Neural cell (in vitro differentiated cells): ENCODE results near the gene OPA1. TPM values are rescaled to one million over a fixed set of nuclear protein-coding genes. Genes with fewer than 3 reads are reported as not detected.

Experiments used
- H2AFZ ChIP-seq: fragments of 200-600, 300-800 bp; sonication (generic), shearing (Covaris generic); 2 replicates; pipeline ENCODE4 v1.6.0; 2014; ENCODE audit warnings: low read depth, mild to moderate bottlenecking, antibody characterized with exemption, low read length, moderate library complexity
- H3F3A ChIP-seq: fragments of 200-600 bp; shearing (Covaris generic); 2 replicates; pipeline ENCODE4 v1.6.1; 2016; ENCODE audit warnings: mild to moderate bottlenecking, moderate library complexity, mixed read lengths, antibody characterized with exemption, low read length; ENCODE audit not compliant: insufficient read depth, poor library complexity, severe bottlenecking
- H3K27ac ChIP-seq: fragments of 200-600, 300-800 bp; sonication (generic), shearing (Covaris generic); 2 replicates; pipeline ENCODE4 v1.5.1; 2014; ENCODE audit warnings: mild to moderate bottlenecking, low read length, moderate library complexity
- H3K27me3 ChIP-seq: fragments of 300-800, 200-600 bp; sonication (generic), shearing (Covaris generic); 2 replicates; pipeline ENCODE4 v1.6.0; 2014; ENCODE audit warnings: mild to moderate bottlenecking, low read depth, low read length, moderate library complexity; ENCODE audit not compliant: insufficient read depth
- H3K36me3 ChIP-seq: fragments of 300-800, 200-600 bp; sonication (generic), shearing (Covaris generic); 2 replicates; pipeline ENCODE4 v1.5.1; 2014; ENCODE audit warnings: mild to moderate bottlenecking, antibody characterized with exemption, low read length, moderate library complexity; ENCODE audit not compliant: insufficient read depth
- H3K4me2 ChIP-seq: fragments of 300-800, 200-600 bp; sonication (generic), shearing (Covaris generic); 2 replicates; pipeline ENCODE4 v1.6.0; 2014; ENCODE audit warnings: mild to moderate bottlenecking, low read length
- H3K4me3 ChIP-seq: fragments of 300-800, 200-600 bp; sonication (generic), shearing (Covaris generic); 2 replicates; pipeline ENCODE4 v1.5.1; 2014; ENCODE audit warnings: mild to moderate bottlenecking, low read length, moderate library complexity
- H3K79me2 ChIP-seq: fragments of 200-600 bp; shearing (Covaris generic); replicated peaks from 2 replicates; pipeline ENCODE4 v1.6.0; 2014; ENCODE audit warnings: mild to moderate bottlenecking, low read length, moderate library complexity; ENCODE audit not compliant: insufficient read depth
- H3K9ac ChIP-seq: fragments of 300-800, 200-600 bp; sonication (generic), shearing (Covaris generic); 2 replicates; pipeline ENCODE4 v1.6.1; 2016; ENCODE audit warnings: mild to moderate bottlenecking, low read length, mixed read lengths
- H3K9me2 ChIP-seq: fragments of 200-600 bp; shearing (Covaris generic); 2 replicates; pipeline ENCODE4 v1.6.1; 2016; ENCODE audit warnings: mild to moderate bottlenecking, low read length, mixed read lengths; ENCODE audit not compliant: insufficient read depth
- H3K9me3 ChIP-seq: fragments of 200-600, 300-800 bp; sonication (generic), shearing (Covaris generic); 2 replicates; pipeline ENCODE4 v1.6.1; 2016; ENCODE audit warnings: mild to moderate bottlenecking, mixed run types, low read length, moderate library complexity, mixed read lengths
- H4K20me1 ChIP-seq: fragments of 200-600 bp; shearing (Covaris generic); 2 replicates; pipeline ENCODE4 v1.6.1; 2016; ENCODE audit warnings: mild to moderate bottlenecking, mixed run types; ENCODE audit not compliant: insufficient read depth
- CTCF ChIP-seq: fragments of 450-650 bp; IDR thresholded peaks from 2 replicates; pipeline ENCODE4 v1.5.1; 2014; ENCODE audit warnings: antibody characterized with exemption, mild to moderate bottlenecking, moderate library complexity; ENCODE audit not compliant: poor library complexity, severe bottlenecking
- EP300 ChIP-seq: fragments of 450-650 bp; conservative IDR thresholded peaks from 2 replicates; pipeline ENCODE4 v1.6.1; 2014; ENCODE audit warnings: antibody characterized with exemption, mild to moderate bottlenecking, moderate library complexity; ENCODE audit not compliant: poor library complexity, severe bottlenecking
- EZH2 ChIP-seq: fragments of 200-600, 300-800 bp; shearing (Covaris generic), sonication (generic); IDR thresholded peaks from 2 replicates; pipeline ENCODE4 v1.6.1; 2014; ENCODE audit warnings: antibody characterized with exemption, low read length, borderline replicate concordance, mild to moderate bottlenecking; ENCODE audit not compliant: insufficient read depth, poor library complexity, severe bottlenecking
- MXI1 ChIP-seq: fragments of 450-650 bp; conservative IDR thresholded peaks from 2 replicates; pipeline ENCODE4 v1.6.1; 2014; ENCODE audit warnings: antibody characterized with exemption, mild to moderate bottlenecking; ENCODE audit not compliant: poor library complexity, severe bottlenecking
- POLR2AphosphoS5 ChIP-seq: IDR thresholded peaks from 2 replicates; pipeline ENCODE4 v1.6.1; 2012
- RAD21 ChIP-seq: fragments of 450-650 bp; conservative IDR thresholded peaks from 2 replicates; pipeline ENCODE4 v1.6.1; 2014; ENCODE audit warnings: antibody characterized with exemption, mild to moderate bottlenecking, moderate library complexity
- SMC3 ChIP-seq: fragments of 450-650 bp; conservative IDR thresholded peaks from 2 replicates; pipeline ENCODE4 v1.6.1; 2014; ENCODE audit warnings: antibody characterized with exemption, mild to moderate bottlenecking, moderate library complexity; ENCODE audit not compliant: poor library complexity
- TAF1 ChIP-seq: IDR thresholded peaks from 2 replicates; pipeline ENCODE4 v1.6.1; 2012; ENCODE audit warnings: low read depth
- polyA plus RNA-seq: library from polyadenylated mRNA; depleted of rRNA; stranded (reverse); fragments of >200 nt; gene quantifications from 2 replicates; pipeline ENCODE4 v1.2.3, GENCODE V29; 2014
- TF ChIP-seq, protein P1 (sequence below): IDR thresholded peaks from 2 replicates; pipeline ENCODE4 v1.6.1; 2012; ENCODE audit warnings: borderline replicate concordance

The OPA1 gene
- polyA plus RNA-seq, 1 donor from 2014 or later: 97.7 TPM

GRCh38 chr3:193693774-193694173, 100.8 kb downstream of the OPA1 start:
- Histone ChIP-seq H3K79me2 (no peaks in the 10 kb centered on the region), H3K36me3 (peaks cover 4% of the 10 kb centered on the region), H4K20me1 (no peaks in the 10 kb centered on the region), H3K9ac (no peak overlapping the region), H3K27me3 (no peaks in the 10 kb centered on the region), H3K4me3 (no peak overlapping the region), H3K27ac (no peak overlapping the region), H3K4me2 (no peak overlapping the region), H3K9me2 (no peaks in the 10 kb centered on the region), H2AFZ (no peak overlapping the region), H3K9me3 (no peaks in the 10 kb centered on the region), H3F3A (no peaks in the 10 kb centered on the region)
- no peak for TF ChIP-seq EP300
- TF ChIP-seq, protein P1, sequence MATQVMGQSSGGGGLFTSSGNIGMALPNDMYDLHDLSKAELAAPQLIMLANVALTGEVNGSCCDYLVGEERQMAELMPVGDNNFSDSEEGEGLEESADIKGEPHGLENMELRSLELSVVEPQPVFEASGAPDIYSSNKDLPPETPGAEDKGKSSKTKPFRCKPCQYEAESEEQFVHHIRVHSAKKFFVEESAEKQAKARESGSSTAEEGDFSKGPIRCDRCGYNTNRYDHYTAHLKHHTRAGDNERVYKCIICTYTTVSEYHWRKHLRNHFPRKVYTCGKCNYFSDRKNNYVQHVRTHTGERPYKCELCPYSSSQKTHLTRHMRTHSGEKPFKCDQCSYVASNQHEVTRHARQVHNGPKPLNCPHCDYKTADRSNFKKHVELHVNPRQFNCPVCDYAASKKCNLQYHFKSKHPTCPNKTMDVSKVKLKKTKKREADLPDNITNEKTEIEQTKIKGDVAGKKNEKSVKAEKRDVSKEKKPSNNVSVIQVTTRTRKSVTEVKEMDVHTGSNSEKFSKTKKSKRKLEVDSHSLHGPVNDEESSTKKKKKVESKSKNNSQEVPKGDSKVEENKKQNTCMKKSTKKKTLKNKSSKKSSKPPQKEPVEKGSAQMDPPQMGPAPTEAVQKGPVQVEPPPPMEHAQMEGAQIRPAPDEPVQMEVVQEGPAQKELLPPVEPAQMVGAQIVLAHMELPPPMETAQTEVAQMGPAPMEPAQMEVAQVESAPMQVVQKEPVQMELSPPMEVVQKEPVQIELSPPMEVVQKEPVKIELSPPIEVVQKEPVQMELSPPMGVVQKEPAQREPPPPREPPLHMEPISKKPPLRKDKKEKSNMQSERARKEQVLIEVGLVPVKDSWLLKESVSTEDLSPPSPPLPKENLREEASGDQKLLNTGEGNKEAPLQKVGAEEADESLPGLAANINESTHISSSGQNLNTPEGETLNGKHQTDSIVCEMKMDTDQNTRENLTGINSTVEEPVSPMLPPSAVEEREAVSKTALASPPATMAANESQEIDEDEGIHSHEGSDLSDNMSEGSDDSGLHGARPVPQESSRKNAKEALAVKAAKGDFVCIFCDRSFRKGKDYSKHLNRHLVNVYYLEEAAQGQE: no peak
- TF ChIP-seq POLR2AphosphoS5: no peak
- TF ChIP-seq CTCF: no peak
- TF ChIP-seq EZH2: no peak
- no peak for TF ChIP-seq MXI1
- TF ChIP-seq TAF1: no peak
- no peak for TF ChIP-seq SMC3
- no peak for TF ChIP-seq RAD21

DNA sequence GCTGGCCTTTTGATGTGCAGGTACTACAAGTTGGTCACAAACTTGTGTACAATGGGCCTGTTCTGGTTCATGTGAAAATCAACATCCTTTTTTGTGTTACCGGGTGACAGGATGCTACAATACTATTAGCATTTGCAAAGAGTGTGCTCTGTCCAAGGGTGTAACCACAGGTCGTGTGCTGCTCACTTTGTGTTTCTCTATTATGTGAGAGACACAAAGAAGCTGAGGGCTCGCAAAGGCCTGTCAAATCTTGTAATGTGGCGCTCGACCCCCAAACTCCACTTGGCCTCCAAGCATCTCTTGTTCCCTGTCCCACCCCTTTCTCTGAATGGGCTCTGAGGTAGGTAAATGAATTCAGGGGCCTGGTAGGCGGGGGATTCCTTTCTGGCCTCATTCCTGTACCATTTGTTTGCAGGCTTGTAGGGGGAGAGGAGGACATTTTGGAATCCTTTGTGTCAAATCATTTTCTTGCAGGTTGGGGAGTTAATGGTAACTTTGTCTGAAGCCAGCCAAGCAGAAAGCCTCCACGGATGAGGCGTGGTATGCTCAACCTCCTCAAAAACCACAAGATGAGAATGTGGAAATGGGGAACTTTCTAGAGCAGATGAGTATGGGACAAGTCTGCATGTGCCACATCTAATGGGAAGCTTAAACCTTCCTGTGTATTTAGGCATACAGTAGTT, 109.1 kb downstream of the OPA1 start:
- no peaks in the 10 kb centered on the region for H3K36me3 ChIP-seq
- no peak overlapping the region for H3K9ac ChIP-seq
- no peak overlapping the region for H3K4me3 ChIP-seq
- H3F3A ChIP-seq: no peaks in the 10 kb centered on the region
- no peak overlapping the region for H3K27ac ChIP-seq
- no peak overlapping the region for H3K4me2 ChIP-seq
- H4K20me1 ChIP-seq: no peaks in the 10 kb centered on the region
- H3K79me2 ChIP-seq: no peaks in the 10 kb centered on the region
- no peak overlapping the region for H2AFZ ChIP-seq
- no peaks in the 10 kb centered on the region for H3K27me3 ChIP-seq
- no peaks in the 10 kb centered on the region for H3K9me3 ChIP-seq
- H3K9me2 ChIP-seq: no peaks in the 10 kb centered on the region
- no peak for TF ChIP-seq EP300
- TF ChIP-seq SMC3: no peak
- no peak for TF ChIP-seq RAD21
